Mucosa of descending colon (tissue), 3 donors: Measurements from ENCODE around the gene GPAM. TPM values are rescaled to one million over a fixed set of nuclear protein-coding genes. Genes with fewer than 3 reads are reported as not detected.
A peak's percentile ranks its signal among the peaks of the same experiment; 100 is the strongest.
"Not testable (repeated sequence)": the region's sequence is repeated elsewhere in the genome, so short reads cannot be mapped to it uniquely, and the experiment has no call there.

Source experiments
- ATAC-seq: fragments of 200-7000 bp; cut with Tn5 transposase; one replicate; pipeline ENCODE4 v1.9.1; 2020; ENCODE audit warnings: mild to moderate bottlenecking, moderate library complexity
- DNase-seq, 3 donors: peaks; one replicate each; pipeline ENCODE4 v3.0.0-alpha.2; 2020
- H3K36me3 ChIP-seq: fragments of 200-600 bp; one replicate; pipeline ENCODE4 v1.8.0; 2021; ENCODE audit warnings: low read depth, mild to moderate bottlenecking
- H3K4me1 ChIP-seq: fragments of 200-600 bp; one replicate; pipeline ENCODE4 v1.8.0; 2021; ENCODE audit warnings: low read depth, mild to moderate bottlenecking
- H3K4me3 ChIP-seq: fragments of 200-600 bp; one replicate; pipeline ENCODE4 v1.8.0; 2021; ENCODE audit warnings: mild to moderate bottlenecking
- H3K9me3 ChIP-seq: fragments of 200-600 bp; one replicate; pipeline ENCODE4 v1.8.0; 2021; ENCODE audit warnings: mild to moderate bottlenecking
- CTCF ChIP-seq: fragments of 200-600 bp; IDR thresholded peaks from one replicate; pipeline ENCODE4 v1.8.0; 2022; ENCODE audit warnings: antibody characterized with exemption, mild to moderate bottlenecking
- intact Hi-C, 2 donors: fragments of 100-400 bp; cut with DNase I in 1 of 2; cut with micrococcal nuclease in 1 of 2; formaldehyde crosslinking; loops; one replicate each; pipeline versions ENCODE4 v1.11.0 to v1.11.1; 2022; cut with DNase I, micrococcal nuclease
- total RNA-seq, 3 donors: library from RNA; stranded (reverse); fragmentation: NEBNext Ultra II Directional in 2 of 3; extraction: Animal tissue kit (Norgen Biotek cat#: 25700) in 2 of 3; gene quantifications; one replicate each; pipeline versions ENCODE4 v1.2.1 to v1.2.4, GENCODE V29; 2021 to 2023
- donor health status: DM: no; HTN: no; CAD: no; lungs with moderate emphysema.
- donor health status: DM: no; HTN: no; CAD: no.
- donor health status: DM: no; HTN: yes; CAD: no.

Gene GPAM
- total RNA-seq, 3 donors from 2014 or later: 5.8 to 15.5 (median 9.8) TPM

DNA sequence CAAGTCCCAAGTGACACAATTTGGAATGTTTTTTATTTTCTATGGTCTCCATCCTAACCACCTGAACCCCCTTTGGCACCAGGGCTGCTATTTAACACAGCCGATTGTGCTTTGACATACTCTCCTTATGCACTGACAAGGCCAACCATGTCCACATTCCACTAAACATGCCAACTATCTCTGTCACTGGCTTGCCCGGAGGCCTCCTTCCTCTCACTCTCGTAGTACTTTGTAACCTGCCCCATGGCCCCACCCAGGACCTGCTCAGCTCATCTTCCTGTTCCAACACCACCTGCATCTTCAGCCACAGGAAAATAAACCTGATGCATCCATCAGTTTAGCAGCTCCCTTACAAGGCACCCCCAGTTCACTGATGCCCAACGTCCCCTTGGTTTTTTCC lies 63.1 kb downstream of the GPAM start:
- Histone ChIP-seq H3K36me3 (no peaks in the 10 kb centered on the region), H3K4me3 (no peak overlapping the region), H3K9me3 (no peaks in the 10 kb centered on the region), H3K4me1 (no peaks in the 10 kb centered on the region)
- intact Hi-C loops: no loop called here
- DNase-seq (no peak), ATAC-seq (no peak)
- no peak for TF ChIP-seq CTCF

DNA sequence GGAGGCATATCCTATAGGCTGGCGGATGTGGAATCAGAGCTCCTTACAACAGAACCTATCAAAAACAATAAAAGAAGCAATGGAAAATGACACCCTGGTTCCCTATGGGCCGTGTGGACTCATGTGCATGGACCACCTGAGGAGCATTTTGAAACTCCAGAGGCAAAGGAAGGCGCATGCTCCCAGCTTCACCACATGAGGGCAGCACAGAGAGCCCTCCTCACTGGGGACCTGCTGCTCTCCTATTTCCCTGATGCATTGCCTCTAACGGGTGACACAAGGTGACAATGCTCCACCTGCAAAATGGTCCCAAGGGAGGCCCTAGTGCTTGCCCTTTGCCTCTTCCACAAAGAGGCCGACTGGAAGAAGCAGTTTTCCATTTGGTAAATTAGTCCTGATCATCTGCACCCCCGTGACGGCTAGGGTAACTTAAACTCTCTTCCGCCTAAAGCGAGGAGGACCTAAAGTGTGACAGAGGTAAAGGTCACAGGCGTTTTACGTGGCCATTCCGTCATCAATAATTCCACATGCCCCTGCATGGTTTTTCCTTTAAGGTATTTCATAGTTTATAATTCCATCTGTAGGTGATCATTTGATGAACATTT lies 67.7 kb downstream of the GPAM start:
- no peaks in the 10 kb centered on the region for H3K36me3 ChIP-seq
- H3K4me1 ChIP-seq: no peaks in the 10 kb centered on the region
- H3K9me3 ChIP-seq: no peaks in the 10 kb centered on the region
- TF ChIP-seq CTCF: peak; percentile 76
- DNase-seq (peak in 2 of 3 donors; percentile 44 to 52), ATAC-seq (peak; percentile 69)
- no peak overlapping the region for H3K4me3 ChIP-seq
- intact Hi-C loops: no loop called here

- intact Hi-C loops, H3K9me3 ChIP-seq, H3K36me3 ChIP-seq, H3K4me1 ChIP-seq, H3K4me3 ChIP-seq, DNase-seq, ATAC-seq: not testable (repeated sequence)
Measured at GRCh38 chr10:112109779-112110178, 73.8 kb downstream of the GPAM start.

Other genes starting within 250 kb of the GPAM start
- gene TECTB, start 99.6 kb upstream of the GPAM start, total RNA-seq: not detected
- 100 to 1,000 TPM; 125 to 312 (median 258) TPM for gene ACSL5, start 190.4 kb upstream of the GPAM start, total RNA-seq